IMR-90 (cell line): Measurements from ENCODE around the gene SLC17A8. TPM values are rescaled to one million over a fixed set of nuclear protein-coding genes. Genes with fewer than 3 reads are reported as not detected.

Experiments
- ATAC-seq: fragments of 200-7000 bp; cut with Tn5 transposase; 2 replicates; pipeline ENCODE4 v1.9.1; 2020; ENCODE audit warnings: low read depth, mild to moderate bottlenecking, moderate library complexity
- BruUV-seq: library from RNA; stranded (reverse); fragments of 400-500 nt; replicated peaks from 2 replicates; lab custom pipeline; 2021; lab: Mats Ljungman, UMichigan
- CTCF ChIA-PET: fragments of 300-600 bp; formaldehyde crosslinking; extraction: SDS; loops from one replicate; lab custom pipeline; 2021; ENCODE audit warnings: antibody characterized with exemption; lab: Yijun Ruan, JAX
- POLR2A ChIA-PET: fragments of 300-600 bp; sonication (Branson Sonifier 250); formaldehyde crosslinking; loops from one replicate; lab custom pipeline; 2022; ENCODE audit warnings: antibody characterized with exemption; ENCODE audit not compliant: unreplicated experiment; lab: Charles Lee
- DNase-seq: peaks from one replicate; pipeline ENCODE4 v3.0.0; 2013
- H2AFZ ChIP-seq: replicated peaks from 2 replicates; pipeline ENCODE3; 2013; ENCODE audit warnings: low read length, mild to moderate bottlenecking; ENCODE audit not compliant: poor library complexity
- H2AK5ac ChIP-seq: 2 replicates; pipeline ENCODE4 v1.6.1; 2013; ENCODE audit warnings: low read depth, low read length, inconsistent platforms
- H2AK9ac ChIP-seq: replicated peaks from 2 replicates; pipeline ENCODE3; 2013; ENCODE audit warnings: mild to moderate bottlenecking, low read depth, low read length, moderate library complexity; ENCODE audit not compliant: poor library complexity
- H2BK120ac ChIP-seq: 2 replicates; pipeline ENCODE4 v1.6.1; 2013; ENCODE audit warnings: low read depth, low read length, inconsistent platforms
- H2BK15ac ChIP-seq: 3 replicates; pipeline ENCODE4 v1.6.1; 2013; ENCODE audit warnings: low read depth, low read length, inconsistent platforms
- H2BK20ac ChIP-seq: 2 replicates; pipeline ENCODE4 v1.6.1; 2013; ENCODE audit warnings: low read depth, mild to moderate bottlenecking, inconsistent platforms, low read length, moderate library complexity
- H2BK5ac ChIP-seq: 2 replicates; pipeline ENCODE4 v1.6.1; 2013; ENCODE audit warnings: mild to moderate bottlenecking, low read depth, low read length, inconsistent platforms; ENCODE audit not compliant: poor library complexity, severe bottlenecking
- H3K14ac ChIP-seq: replicated peaks from 2 replicates; pipeline ENCODE4 v1.6.1; 2013; ENCODE audit warnings: low read depth, low read length, inconsistent platforms
- H3K18ac ChIP-seq: 2 replicates; pipeline ENCODE4 v1.6.1; 2013; ENCODE audit warnings: low read depth, low read length, control low read depth
- H3K23ac ChIP-seq: 2 replicates; pipeline ENCODE4 v1.6.1; 2013; ENCODE audit warnings: low read depth, low read length, inconsistent platforms
- H3K27ac ChIP-seq: 2 replicates; pipeline ENCODE4 v1.5.1; 2013; ENCODE audit warnings: mild to moderate bottlenecking, control low read depth, low read length; ENCODE audit not compliant: insufficient read depth
- H3K27me3 ChIP-seq: 2 replicates; pipeline ENCODE4 v1.6.1; 2013; ENCODE audit warnings: low read length; ENCODE audit not compliant: control insufficient read depth, insufficient read depth
- H3K36me3 ChIP-seq: 2 replicates; pipeline ENCODE4 v1.6.1; 2013; ENCODE audit warnings: low read length, mixed read lengths; ENCODE audit not compliant: control insufficient read depth, insufficient read depth
- H3K4ac ChIP-seq: 2 replicates; pipeline ENCODE4 v1.6.1; 2013; ENCODE audit warnings: low read depth, low read length, inconsistent platforms
- H3K4me1 ChIP-seq: 2 replicates; pipeline ENCODE4 v1.6.1; 2013; ENCODE audit warnings: low read length, mixed read lengths; ENCODE audit not compliant: control insufficient read depth, insufficient read depth
- H3K4me2 ChIP-seq: 2 replicates; pipeline ENCODE4 v1.6.1; 2013; ENCODE audit warnings: low read depth, mild to moderate bottlenecking, control low read depth, low read length, moderate library complexity
- H3K4me3 ChIP-seq: 2 replicates; pipeline ENCODE4 v1.5.1; 2013; ENCODE audit warnings: low read depth, mild to moderate bottlenecking, control low read depth, low read length, moderate library complexity; ENCODE audit not compliant: insufficient read depth
- H3K56ac ChIP-seq: 2 replicates; pipeline ENCODE4 v1.6.1; 2013; ENCODE audit warnings: low read length, inconsistent platforms; ENCODE audit not compliant: insufficient read depth; ENCODE audit errors: extremely low read depth
- H3K79me1 ChIP-seq, 2 experiments: 2 replicates each; pipeline ENCODE4 v1.6.1; 2013; ENCODE audit warnings: low read length in 2 of 2, inconsistent platforms in 1 of 2, low read depth in 1 of 2
- H3K9ac ChIP-seq: 2 replicates; pipeline ENCODE4 v1.6.1; 2013; ENCODE audit warnings: low read depth, low read length, control low read depth
- H3K9me1 ChIP-seq: 2 replicates; pipeline ENCODE4 v1.6.1; 2013; ENCODE audit warnings: low read length, inconsistent platforms; ENCODE audit not compliant: insufficient read depth
- H3K9me3 ChIP-seq: 2 replicates; pipeline ENCODE4 v1.6.1; 2013; ENCODE audit warnings: low read length; ENCODE audit not compliant: control insufficient read depth, insufficient read depth
- H4K20me1 ChIP-seq: 2 replicates; pipeline ENCODE4 v1.6.1; 2013; ENCODE audit warnings: low read length, inconsistent platforms; ENCODE audit not compliant: insufficient read depth
- H4K5ac ChIP-seq: 2 replicates; pipeline ENCODE4 v1.6.1; 2013; ENCODE audit warnings: mild to moderate bottlenecking, low read depth, low read length, control low read depth
- H4K8ac ChIP-seq, 2 experiments: 2 replicates each; pipeline ENCODE4 v1.6.1; 2013; ENCODE audit warnings: low read depth in 2 of 2, low read length in 2 of 2, control low read depth in 1 of 2, inconsistent platforms in 1 of 2
- H4K91ac ChIP-seq: 2 replicates; pipeline ENCODE4 v1.6.1; 2013; ENCODE audit warnings: low read depth, low read length, inconsistent platforms; ENCODE audit not compliant: insufficient read depth
- CTCF ChIP-seq: conservative IDR thresholded peaks from 2 replicates; pipeline ENCODE4 v1.5.1; 2012; ENCODE audit warnings: mild to moderate bottlenecking, low read depth, low read length, improper control_type of control experiment
- MXI1 ChIP-seq: IDR thresholded peaks from 2 replicates; pipeline ENCODE4 v1.6.1; 2012; ENCODE audit warnings: low read depth, mild to moderate bottlenecking, low read length, moderate library complexity, borderline replicate concordance
- NFE2L2 ChIP-seq: fragments of 150-350 bp; IDR thresholded peaks from 2 replicates; pipeline ENCODE4 v1.6.1; 2016; ENCODE audit warnings: low read depth, mild to moderate bottlenecking, low read length
- SMC3 ChIP-seq: fragments of 150-350 bp; IDR thresholded peaks from 2 replicates; pipeline ENCODE4 v1.6.1; 2016; ENCODE audit warnings: low read depth, mild to moderate bottlenecking, antibody characterized with exemption, low read length, moderate library complexity
- dilution Hi-C: fragments of 300-500 bp; cut with HindIII; formaldehyde crosslinking; loops from one replicate; pipeline ENCODE4 v1.14.3; 2018; ENCODE audit warnings: low sequenced_read_pairs; ENCODE audit not compliant: unreplicated experiment
- in situ Hi-C: fragments of 300-500 bp; cut with MboI; formaldehyde crosslinking; loops from 3 replicates; pipeline ENCODE4 v1.14.3; 2019; ENCODE audit warnings: low sequenced_read_pairs, inconsistent platforms, mixed read lengths
- intact Hi-C: fragments of 100-400 bp; cut with micrococcal nuclease; formaldehyde crosslinking; loops from 2 replicates; pipeline ENCODE4 v1.10.0; 2022
- polyA plus RNA-seq, 3 experiments: library from polyadenylated mRNA; depleted of rRNA; stranded (reverse); fragments of >200 nt; gene quantifications; 2 replicates each; pipeline ENCODE4 v1.2.3, GENCODE V29; 2012; ENCODE audit warnings: low replicate concordance in 1 of 3
- total RNA-seq: library from RNA; depleted of rRNA; stranded (reverse); fragments of >200 nt; gene quantifications from 2 replicates; pipeline ENCODE4 v1.2.3, GENCODE V29; 2012
- TF ChIP-seq, protein P1 (sequence below): fragments of 150-350 bp; IDR thresholded peaks from 2 replicates; pipeline ENCODE4 v1.6.1; 2016; ENCODE audit warnings: low read depth, mild to moderate bottlenecking, low read length, moderate library complexity, borderline replicate concordance

The SLC17A8 gene
- total and polyA plus RNA-seq, 2 of the 4 experiments (the other 2 are of a cell fraction) = not detected

DNA sequence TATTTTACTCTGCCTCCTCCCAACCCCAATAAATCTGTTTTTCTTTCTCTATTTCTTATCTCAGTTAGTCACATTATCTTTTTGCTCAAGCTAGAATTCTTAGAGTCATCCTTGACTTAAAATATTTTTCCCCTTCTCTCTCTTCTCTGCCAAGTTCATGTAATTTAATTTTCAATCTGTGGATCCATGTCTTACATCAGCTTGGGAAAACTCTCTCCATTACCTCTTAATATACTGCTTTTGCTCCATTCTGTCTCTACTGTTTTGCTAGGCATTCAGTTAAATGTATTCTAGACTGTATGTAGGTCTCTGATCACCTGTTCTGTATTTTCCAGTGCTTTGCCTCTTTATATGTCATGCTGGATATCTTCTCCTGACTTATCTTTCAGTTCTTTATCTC, 65.8 kb downstream of the SLC17A8 start:
- H2BK5ac ChIP-seq = no peak overlapping the region
- no peaks in the 10 kb centered on the region for H4K20me1 ChIP-seq
- no peaks in the 10 kb centered on the region for H3K79me1 ChIP-seq
- H3K4me3 ChIP-seq = no peak overlapping the region
- ChIA-PET CTCF (no interaction called here), POLR2A (no interaction called here)
- H2AFZ ChIP-seq = no peak overlapping the region
- no peak overlapping the region for H2BK20ac ChIP-seq
- H4K8ac ChIP-seq = no peak overlapping the region
- no peak for DNase-seq
- no peak overlapping the region for H3K4me2 ChIP-seq
- no peaks in the 10 kb centered on the region for H3K36me3 ChIP-seq
- H3K18ac ChIP-seq = no peak overlapping the region
- TF ChIP-seq SMC3 = no peak
- no peak for TF ChIP-seq CTCF
- no peak for TF ChIP-seq NFE2L2
- no peak for TF ChIP-seq MXI1
- TF ChIP-seq, protein P1, sequence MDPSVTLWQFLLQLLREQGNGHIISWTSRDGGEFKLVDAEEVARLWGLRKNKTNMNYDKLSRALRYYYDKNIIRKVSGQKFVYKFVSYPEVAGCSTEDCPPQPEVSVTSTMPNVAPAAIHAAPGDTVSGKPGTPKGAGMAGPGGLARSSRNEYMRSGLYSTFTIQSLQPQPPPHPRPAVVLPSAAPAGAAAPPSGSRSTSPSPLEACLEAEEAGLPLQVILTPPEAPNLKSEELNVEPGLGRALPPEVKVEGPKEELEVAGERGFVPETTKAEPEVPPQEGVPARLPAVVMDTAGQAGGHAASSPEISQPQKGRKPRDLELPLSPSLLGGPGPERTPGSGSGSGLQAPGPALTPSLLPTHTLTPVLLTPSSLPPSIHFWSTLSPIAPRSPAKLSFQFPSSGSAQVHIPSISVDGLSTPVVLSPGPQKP = no peak
- no peaks in the 10 kb centered on the region for H3K9me3 ChIP-seq
- no peaks in the 10 kb centered on the region for H3K9me1 ChIP-seq
- no peak overlapping the region for H2AK9ac ChIP-seq
- BruUV-seq = no TSS peak
- no peak overlapping the region for H3K27ac ChIP-seq
- H3K14ac ChIP-seq = no peak overlapping the region
- H3K4me1 ChIP-seq = no peaks in the 10 kb centered on the region
- intact Hi-C loops = no loop called here
- no peak overlapping the region for H4K91ac ChIP-seq
- no peak for ATAC-seq
- H3K56ac ChIP-seq = no peak overlapping the region
- no peak overlapping the region for H3K9ac ChIP-seq
- no peaks in the 10 kb centered on the region for H3K27me3 ChIP-seq
- H2BK120ac ChIP-seq = no peak overlapping the region
- H4K5ac ChIP-seq = no peak overlapping the region
- no peak overlapping the region for H2BK15ac ChIP-seq
- no peak overlapping the region for H2AK5ac ChIP-seq
- dilution Hi-C loops = no loop called here
- in situ Hi-C loops = no loop called here
- H3K4ac ChIP-seq = no peak overlapping the region
- H3K23ac ChIP-seq = no peak overlapping the region
